ENCODE data around the gene C2CD3. TPM values are rescaled to one million over a fixed set of nuclear protein-coding genes. Genes with fewer than 3 reads are reported as not detected.

Gene C2CD3
- total and polyA plus RNA-seq, 2 of the 4 experiments (the other 2 are of a cell fraction): 11.1 to 19.2 TPM

- H3K56ac ChIP-seq (ENCODE audit: extremely low read depth, insufficient read depth, low read length): no peak overlapping the region
- TF ChIP-seq SMC3 (IDR thresholded peaks at IDR 0.05; ENCODE audit: low read depth, low read length) (no peak), FOS (IDR thresholded peaks at IDR 0.05; ENCODE audit: low read depth, low read length) (peak; percentile 93), POLR2A (IDR thresholded peaks at IDR 0.05; ENCODE audit: low read depth, low read length) (no peak), CEBPB (IDR thresholded peaks at IDR 0.05; ENCODE audit: low read depth, low read length) (peak; percentile 46; the same call in 1 of the 2 replicates), BHLHE40 (IDR thresholded peaks at IDR 0.05; ENCODE audit: low read depth, low read length) (peak; percentile 50; the same call in 1 of the 2 replicates)
- no peak overlapping the region for H3K27ac ChIP-seq (ENCODE audit: insufficient read depth, low read length)
- 91% methylated on average over 4 of the region's 8 CpGs; no CpG with 5 or more reads in 1 of the 2 experiments for WGBS, 2 experiments (ENCODE audit: extremely low coverage in 2 of 2, insufficient read length in 1 of 2)
- no peak overlapping the region; the same call in 1 of the 2 replicates for H3K23ac ChIP-seq (ENCODE audit: low read depth, low read length)
- H2AK5ac ChIP-seq (ENCODE audit: low read depth, low read length): 0 out of 2 replicates have a peak overlapping the region, but pooled peaks have one; percentile 18
- DNase-seq: peak; percentile 88
- H3K18ac ChIP-seq (ENCODE audit: low read depth, low read length): peak overlapping the region; percentile 60; the same call in 1 of the 2 replicates
- H3K36me3 ChIP-seq (ENCODE audit: control insufficient read depth, insufficient read depth, low read length): no peaks in the 10 kb centered on the region; the same call in 1 of the 2 replicates
- no TSS peak for BruUV-seq (replicated peaks)
- ChIA-PET CTCF (interaction anchor here (0.8 to 1.0 kb wide), 2 partner anchors 13 to 706 kb away, joined by 3 read pairs; no protein-coding TSS in a partner anchor), POLR2A (ENCODE audit: unreplicated experiment) (no interaction called here)
- H3K4me1 ChIP-seq (ENCODE audit: control insufficient read depth, insufficient read depth, low read length): peaks cover 10% of the 10 kb centered on the region
- H2AFZ ChIP-seq (replicated peaks; ENCODE audit: low read length, poor library complexity): peak overlapping the region; percentile 2
- peak overlapping the region; percentile 19; the same call in 1 of the 2 replicates for H3K14ac ChIP-seq (replicated peaks; ENCODE audit: low read depth, low read length)
- H2BK5ac ChIP-seq (ENCODE audit: low read depth, low read length, poor library complexity, severe bottlenecking): peak overlapping the region; percentile 36
- peak overlapping the region; percentile 21 for H2BK120ac ChIP-seq (ENCODE audit: low read depth, low read length)
- H3K9me3 ChIP-seq (ENCODE audit: control insufficient read depth, insufficient read depth, low read length): no peaks in the 10 kb centered on the region
- peak overlapping the region; percentile 14; the same call in 1 of the 2 replicates for H4K91ac ChIP-seq (ENCODE audit: insufficient read depth, low read depth, low read length)
- peak overlapping the region in 1 of 2 experiments; percentile 47; a peak in 2 of 4 replicates for H4K8ac ChIP-seq (ENCODE audit: low read depth in 2 of 2, low read length in 2 of 2)
- peak; percentile 83 for ATAC-seq (ENCODE audit: low read depth)
- no peaks in the 10 kb centered on the region for H4K20me1 ChIP-seq (ENCODE audit: insufficient read depth, low read length)
- H3K9ac ChIP-seq (ENCODE audit: low read depth, low read length): no peak overlapping the region
- peak overlapping the region; percentile 64 for H3K4ac ChIP-seq (ENCODE audit: low read depth, low read length)
- peak overlapping the region; percentile 64; the same call in 1 of the 2 replicates for H2BK20ac ChIP-seq (ENCODE audit: low read depth, low read length)
- no peaks in the 10 kb centered on the region for H3K27me3 ChIP-seq (ENCODE audit: control insufficient read depth, insufficient read depth, low read length)
- no peak overlapping the region for H2AK9ac ChIP-seq (replicated peaks; ENCODE audit: low read depth, low read length, poor library complexity)
- in situ Hi-C loops (cut with MboI; ENCODE audit: low sequenced_read_pairs) (no loop called here), dilution Hi-C loops (cut with HindIII; ENCODE audit: low sequenced_read_pairs, unreplicated experiment) (no loop called here), intact Hi-C loops (cut with micrococcal nuclease) (no loop called here)
- peaks cover 0 to 20% of the 10 kb centered on the region in 2 experiments; a peak in 2 of 4 replicates for H3K79me1 ChIP-seq (ENCODE audit: low read depth in 1 of 2, low read length in 2 of 2)
- no peak overlapping the region for H2BK15ac ChIP-seq (ENCODE audit: low read depth, low read length)
- H3K9me1 ChIP-seq (ENCODE audit: insufficient read depth, low read length): peaks cover 10% of the 10 kb centered on the region
- H3K4me3 ChIP-seq (ENCODE audit: insufficient read depth, low read depth, low read length): no peak overlapping the region
- peak overlapping the region; percentile 41; the same call in 1 of the 2 replicates for H3K4me2 ChIP-seq (ENCODE audit: low read depth, low read length)
- H4K5ac ChIP-seq (ENCODE audit: low read depth, low read length): peak overlapping the region; percentile 64; the same call in 1 of the 2 replicates
These were observed 113.3 kb downstream of the C2CD3 start for GRCh38 chr11:74057249-74058151.
